Measurements from ENCODE around the gene POLG2. TPM values are rescaled to one million over a fixed set of nuclear protein-coding genes. Genes with fewer than 3 reads are reported as not detected.
"Not testable (repeated sequence)": the region's sequence is repeated elsewhere in the genome, so short reads cannot be mapped to it uniquely, and the experiment has no call there.

The POLG2 gene
- polyA plus RNA-seq, 1 experiment = 9.2 TPM

GRCh38 chr17:64441772-64442540 lies 54.9 kb downstream of the POLG2 start:
- no peak overlapping the region for H3K27ac ChIP-seq (ENCODE audit: low read depth, low read length)
- POLR2A ChIA-PET = interaction anchor here (0.7 kb wide), 2 partner anchors 48 to 765 kb away, joined by 3 to 5 read pairs; no protein-coding TSS in a partner anchor

GRCh38 chr17:64439956-64440355 lies 56.9 kb downstream of the POLG2 start:
- DNase-seq (ENCODE audit: low read depth, low spot score) = no peak
- H3K27ac ChIP-seq (ENCODE audit: low read depth, low read length) = no peak overlapping the region
- ChIA-PET POLR2A (interaction anchor here (0.6 kb wide), 1 partner anchor 58 kb away, joined by 4 read pairs; no protein-coding TSS in a partner anchor), CTCF (no interaction called here)
- no peaks in the 10 kb centered on the region for H3K27me3 ChIP-seq (ENCODE audit: control insufficient read depth, insufficient read depth, low read length)
- no peak for TF ChIP-seq CTCF (IDR thresholded peaks at IDR 0.05; ENCODE audit: low read depth, low read length)
- H3K9me3 ChIP-seq (ENCODE audit: control insufficient read depth, insufficient read depth, low read length) = peaks cover 26% of the 10 kb centered on the region
- no peak overlapping the region for H3K4me3 ChIP-seq (ENCODE audit: low read depth, low read length)

More at GRCh38 chr17:64441772-64442540, 54.9 kb downstream of the POLG2 start:
- Histone ChIP-seq H3K4me3 (ENCODE audit: low read depth, low read length) (no peak overlapping the region), H3K9me3 (ENCODE audit: control insufficient read depth, insufficient read depth, low read length) (peaks cover 23% of the 10 kb centered on the region), H3K27me3 (ENCODE audit: control insufficient read depth, insufficient read depth, low read length) (no peaks in the 10 kb centered on the region)
- DNase-seq (ENCODE audit: low read depth, low spot score) = no peak
- CTCF ChIA-PET = interaction anchor here (0.9 kb wide), 1 partner anchor 51 kb away, joined by 3 read pairs; no protein-coding TSS in a partner anchor
- no peak for TF ChIP-seq CTCF (IDR thresholded peaks at IDR 0.05; ENCODE audit: low read depth, low read length)

- H3K27me3 ChIP-seq (ENCODE audit: control insufficient read depth, insufficient read depth, low read length); H3K4me3 ChIP-seq (ENCODE audit: low read depth, low read length); H3K27ac ChIP-seq (ENCODE audit: low read depth, low read length); CTCF ChIA-PET; DNase-seq (ENCODE audit: low read depth, low spot score): not testable (repeated sequence)
- POLR2A ChIA-PET = interaction anchor here (0.6 kb wide), 1 partner anchor 59 kb away, joined by 4 read pairs; no protein-coding TSS in a partner anchor
- H3K9me3 ChIP-seq (ENCODE audit: control insufficient read depth, insufficient read depth, low read length) = peaks cover 26% of the 10 kb centered on the region
Observed at GRCh38 chr17:64439521-64439920, 57.3 kb downstream of the POLG2 start.

DNA sequence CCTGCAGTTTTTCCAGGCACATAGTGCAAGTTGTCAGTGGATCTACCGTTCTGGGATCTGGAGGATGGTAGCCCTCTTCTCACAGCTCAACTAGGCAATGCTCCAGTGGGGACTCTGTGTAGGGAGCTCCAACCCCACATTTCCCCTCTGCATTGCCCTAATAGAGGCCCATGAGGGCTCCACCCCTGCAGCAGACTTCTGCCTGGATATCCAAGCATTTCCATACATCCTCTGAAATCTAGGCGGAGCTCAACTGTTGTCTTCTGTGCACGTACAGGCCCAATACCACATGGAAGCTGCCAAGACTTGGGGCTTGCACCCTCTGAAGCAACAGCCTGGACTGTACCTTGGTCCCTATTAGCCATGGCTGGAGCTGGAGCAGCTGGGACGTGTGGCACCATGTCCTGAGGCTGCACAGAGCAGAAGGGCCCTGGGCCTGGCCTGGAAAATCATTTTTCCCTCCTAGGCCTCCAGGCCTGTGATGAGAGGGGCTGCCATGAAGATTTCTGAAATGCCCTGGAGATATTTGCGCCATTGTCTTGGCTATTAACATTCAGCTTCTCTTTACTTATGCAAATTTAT lies 58.8 kb downstream of the POLG2 start:
- no peak for TF ChIP-seq CTCF (IDR thresholded peaks at IDR 0.05; ENCODE audit: low read depth, low read length)
- no peak overlapping the region for H3K27ac ChIP-seq (ENCODE audit: low read depth, low read length)
- H3K27me3 ChIP-seq (ENCODE audit: control insufficient read depth, insufficient read depth, low read length) = no peaks in the 10 kb centered on the region
- POLR2A ChIA-PET = no interaction called here
- no peak for DNase-seq (ENCODE audit: low read depth, low spot score)
- H3K9me3 ChIP-seq (ENCODE audit: control insufficient read depth, insufficient read depth, low read length) = peaks cover 26% of the 10 kb centered on the region
- H3K4me3 ChIP-seq (ENCODE audit: low read depth, low read length) = no peak overlapping the region
- CTCF ChIA-PET = interaction anchor here (1.3 kb wide), 1 partner anchor 18 kb away, joined by 5 read pairs; no protein-coding TSS in a partner anchor

DNA sequence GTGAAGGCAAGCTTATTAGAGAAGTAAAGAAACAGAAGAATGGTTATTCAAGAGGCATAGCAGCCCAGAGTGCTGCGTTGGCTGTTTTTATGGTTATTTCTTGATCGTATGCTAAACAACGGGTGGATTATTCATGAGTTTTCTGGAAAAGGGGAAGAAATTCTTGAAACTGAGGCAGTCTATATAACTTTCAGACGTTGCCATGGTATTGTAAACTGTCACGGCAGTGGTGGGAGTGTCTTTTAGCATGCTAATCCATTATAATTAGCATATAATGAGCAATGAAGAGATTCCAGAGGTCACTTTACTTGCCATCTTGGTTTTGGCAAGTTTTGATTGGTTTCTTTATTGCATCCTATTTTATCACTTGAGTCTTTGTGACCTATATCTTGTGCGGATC lies 65.3 kb downstream of the POLG2 start:
- peaks cover 3% of the 10 kb centered on the region; the same call in 1 of the 2 replicates for H3K9me3 ChIP-seq (ENCODE audit: control insufficient read depth, insufficient read depth, low read length)
- TF ChIP-seq CTCF (IDR thresholded peaks at IDR 0.05; ENCODE audit: low read depth, low read length) = no peak
- no peak overlapping the region for H3K27ac ChIP-seq (ENCODE audit: low read depth, low read length)
- CTCF ChIA-PET = interaction anchor here (0.9 to 1.3 kb wide), 2 partner anchors 13 to 59 kb away, joined by 3 to 4 read pairs; no protein-coding TSS in a partner anchor
- no peak for DNase-seq (ENCODE audit: low read depth, low spot score)
- POLR2A ChIA-PET = no interaction called here
- H3K4me3 ChIP-seq (ENCODE audit: low read depth, low read length) = no peak overlapping the region
- H3K27me3 ChIP-seq (ENCODE audit: control insufficient read depth, insufficient read depth, low read length) = peaks cover 19% of the 10 kb centered on the region

GRCh38 chr17:64430036-64430435 lies 66.8 kb downstream of the POLG2 start:
- H3K9me3 ChIP-seq (ENCODE audit: control insufficient read depth, insufficient read depth, low read length); POLR2A ChIA-PET; DNase-seq (ENCODE audit: low read depth, low spot score); H3K27ac ChIP-seq (ENCODE audit: low read depth, low read length); H3K4me3 ChIP-seq (ENCODE audit: low read depth, low read length): not testable (repeated sequence)
- peaks cover 19% of the 10 kb centered on the region for H3K27me3 ChIP-seq (ENCODE audit: control insufficient read depth, insufficient read depth, low read length)
- CTCF ChIA-PET = interaction anchor here (0.6 to 2.4 kb wide), 3 partner anchors 10 to 129 kb away, joined by 3 to 12 read pairs (median 4); no protein-coding TSS in a partner anchor
